HepG2 (cell line): Measurements from ENCODE around the gene FOXD1. TPM values are rescaled to one million over a fixed set of nuclear protein-coding genes. Genes with fewer than 3 reads are reported as not detected.

ENCODE experiments used
- CCDC6 ChIP-seq: sonication (generic); formaldehyde crosslinking; IDR thresholded peaks from 2 replicates; pipeline ENCODE4 v1.8.1; 2022; ENCODE audit warnings: mild to moderate bottlenecking, missing genetic modification reagents, moderate library complexity
- EZH2 ChIP-seq: conservative IDR thresholded peaks from 2 replicates; pipeline ENCODE4 v1.6.1; 2012; ENCODE audit warnings: mild to moderate bottlenecking, low read depth, low read length, moderate library complexity
- IRF1 ChIP-seq: sonication (generic); formaldehyde crosslinking; IDR thresholded peaks from 2 replicates; pipeline ENCODE4 v1.4.0; 2020; ENCODE audit warnings: low read depth, mild to moderate bottlenecking, missing genetic modification reagents
- MAX ChIP-seq: IDR thresholded peaks from 2 replicates; pipeline ENCODE4 v1.6.1; 2012; ENCODE audit warnings: inconsistent platforms
- PAF1 ChIP-seq: IDR thresholded peaks from 2 replicates; pipeline ENCODE4 v1.6.1; 2016; ENCODE audit warnings: missing genetic modification reagents, missing compliant biosample characterization
- POLR2AphosphoS2 ChIP-seq: IDR thresholded peaks from 2 replicates; pipeline ENCODE4 v1.6.1; 2011; ENCODE audit warnings: low read depth, low read length, improper control_type of control experiment
- RNF219 ChIP-seq: sonication (generic); formaldehyde crosslinking; IDR thresholded peaks from 2 replicates; pipeline ENCODE4 v1.5.0; 2020; ENCODE audit warnings: mild to moderate bottlenecking, missing genetic modification reagents
- SPEN ChIP-seq: sonication (generic); formaldehyde crosslinking; IDR thresholded peaks from 2 replicates; pipeline ENCODE4 v1.5.1; 2020; ENCODE audit warnings: low read depth, mild to moderate bottlenecking, missing genetic modification reagents
- SRF ChIP-seq: IDR thresholded peaks from 2 replicates; pipeline ENCODE4 v1.6.1; 2011; ENCODE audit warnings: mild to moderate bottlenecking, low read depth, low read length, moderate library complexity
- STAG1 ChIP-seq: sonication (generic); formaldehyde crosslinking; IDR thresholded peaks from 2 replicates; pipeline ENCODE4 v1.4.0; 2020; ENCODE audit warnings: missing genetic modification reagents
- ZBTB44 ChIP-seq: sonication (generic); formaldehyde crosslinking; IDR thresholded peaks from 2 replicates; pipeline ENCODE4 v1.4.0; 2020; ENCODE audit warnings: missing genetic modification reagents
- ZEB1 ChIP-seq: IDR thresholded peaks from 2 replicates; pipeline ENCODE4 v1.6.1; 2012; ENCODE audit warnings: mild to moderate bottlenecking, low read depth, inconsistent platforms; ENCODE audit not compliant: insufficient replicate concordance
- ZFP82 ChIP-seq: sonication (generic); formaldehyde crosslinking; IDR thresholded peaks from 2 replicates; pipeline ENCODE4 v1.5.1; 2020; ENCODE audit warnings: mild to moderate bottlenecking, missing genetic modification reagents, borderline replicate concordance
- ZHX1 ChIP-seq: sonication (generic); formaldehyde crosslinking; IDR thresholded peaks from 2 replicates; pipeline ENCODE4 v1.8.1; 2022; ENCODE audit warnings: low read depth, mild to moderate bottlenecking, missing genetic modification reagents
- ZNF138 ChIP-seq: sonication (generic); formaldehyde crosslinking; IDR thresholded peaks from 2 replicates; pipeline ENCODE4 v1.5.0; 2020; ENCODE audit warnings: mild to moderate bottlenecking, low read depth, missing genetic modification reagents
- ZNF234 ChIP-seq: sonication (generic); formaldehyde crosslinking; conservative IDR thresholded peaks from 2 replicates; pipeline ENCODE4 v1.5.1; 2020; ENCODE audit warnings: mild to moderate bottlenecking, missing genetic modification reagents
- ZNF3 ChIP-seq: IDR thresholded peaks from 2 replicates; pipeline ENCODE4 v1.7.0; 2017; ENCODE audit warnings: inconsistent platforms
- ZNF441 ChIP-seq: sonication (generic); formaldehyde crosslinking; IDR thresholded peaks from 2 replicates; pipeline ENCODE4 v1.7.0; 2021; ENCODE audit warnings: missing genetic modification reagents, borderline replicate concordance
- ZNF451 ChIP-seq: sonication (generic); formaldehyde crosslinking; IDR thresholded peaks from 2 replicates; pipeline ENCODE4 v1.5.0; 2020; ENCODE audit warnings: mild to moderate bottlenecking, missing genetic modification reagents
- ZNF703 ChIP-seq: sonication (generic); formaldehyde crosslinking; IDR thresholded peaks from 2 replicates; pipeline ENCODE4 v1.5.1; 2020; ENCODE audit warnings: missing genetic modification reagents, mild to moderate bottlenecking, moderate library complexity, borderline replicate concordance
- ZNF776 ChIP-seq: sonication (generic); formaldehyde crosslinking; IDR thresholded peaks from 2 replicates; pipeline ENCODE4 v1.4.0; 2020; ENCODE audit warnings: mild to moderate bottlenecking, missing genetic modification reagents
- ZNF841 ChIP-seq: sonication (generic); formaldehyde crosslinking; IDR thresholded peaks from 2 replicates; pipeline ENCODE4 v1.8.1; 2023; ENCODE audit warnings: missing genetic modification reagents, borderline replicate concordance
- ZSCAN29 ChIP-seq: sonication (generic); formaldehyde crosslinking; conservative IDR thresholded peaks from 2 replicates; pipeline ENCODE4 v1.4.0; 2020; ENCODE audit warnings: mild to moderate bottlenecking, missing genetic modification reagents
- polyA plus RNA-seq, 8 experiments: library from polyadenylated mRNA; depleted of rRNA in 3 of 8; stranded (reverse) in 7 of 8; unstranded in 1 of 8; fragments of >200 nt; fragmentation: Illumina TruSeq in 4 of 8; extraction: Trizol in 4 of 8; gene quantifications; 2 replicates each; pipeline versions ENCODE4 v1.2.1 to v1.2.3, GENCODE V29; 2011 to 2016; ENCODE audit warnings: low read depth in 4 of 8, missing spikeins in 1 of 8, mixed read lengths in 1 of 8; ENCODE audit not compliant: insufficient read depth in 1 of 8
- total RNA-seq, 5 experiments: library from RNA; depleted of rRNA; stranded (reverse); fragments of >200 nt; fragmentation: Illumina TruSeq; extraction: Trizol; gene quantifications; 2 replicates each; pipeline ENCODE4 v1.2.3, GENCODE V29; 2016; ENCODE audit warnings: low read depth in 1 of 5

The FOXD1 gene
- total and polyA plus RNA-seq, 2 of the 13 experiments (the other 11 are each of a cell fraction or from before 2014, with no cell fraction given): 0.04 to 0.05 TPM

- TF ChIP-seq RNF219 (CRISPR knock-in tag) (no peak; the same call in 1 of the 2 replicates), SPEN (CRISPR knock-in tag) (no peak), IRF1 (CRISPR knock-in tag) (no peak), ZNF3 (CRISPR knock-in tag) (no peak), ZEB1 (peak; percentile 32), ZNF841 (CRISPR knock-in tag) (0 out of 2 replicates have a peak, but pooled peaks have one; percentile 23), ZNF776 (CRISPR knock-in tag) (no peak), ZNF234 (0 out of 2 replicates have a peak, but pooled peaks have one; percentile 39), ZSCAN29 (no peak), ZNF451 (CRISPR knock-in tag) (no peak; the same call in 1 of the 2 replicates), ZHX1 (CRISPR knock-in tag) (no peak), POLR2AphosphoS2 (no peak), ZNF138 (CRISPR knock-in tag) (no peak), SRF (no peak), EZH2 (no peak; the same call in 1 of the 2 replicates), ZNF703 (no peak), ZNF441 (no peak), MAX (no peak), STAG1 (CRISPR knock-in tag) (peak; percentile 15), ZBTB44 (CRISPR knock-in tag) (no peak), PAF1 (no peak), ZFP82 (CRISPR knock-in tag) (no peak), CCDC6 (CRISPR knock-in tag) (no peak)
Observed at GRCh38 chr5:73437101-73437776, 11.3 kb downstream of the FOXD1 start (continued).
